8988T (cell line): ENCODE results near the gene CCDC97.
"Not testable (repeated sequence)": the region's sequence is repeated elsewhere in the genome, so short reads cannot be mapped to it uniquely, and the experiment has no call there.

Source experiments
- DNase-seq: peaks from one replicate; pipeline ENCODE4 v3.0.0; 2011

CCDC97 gene

GRCh38 chr19:41364524-41365391, 54.8 kb downstream of the CCDC97 start:
- DNase-seq: no peak

GRCh38 chr19:41366089-41366488, 56.1 kb downstream of the CCDC97 start:
- no peak for DNase-seq

- DNase-seq: no peak
Observed at GRCh38 chr19:41367848-41368301, 57.9 kb downstream of the CCDC97 start.

GRCh38 chr19:41369769-41370168, 59.8 kb downstream of the CCDC97 start:
- DNase-seq: no peak

DNA sequence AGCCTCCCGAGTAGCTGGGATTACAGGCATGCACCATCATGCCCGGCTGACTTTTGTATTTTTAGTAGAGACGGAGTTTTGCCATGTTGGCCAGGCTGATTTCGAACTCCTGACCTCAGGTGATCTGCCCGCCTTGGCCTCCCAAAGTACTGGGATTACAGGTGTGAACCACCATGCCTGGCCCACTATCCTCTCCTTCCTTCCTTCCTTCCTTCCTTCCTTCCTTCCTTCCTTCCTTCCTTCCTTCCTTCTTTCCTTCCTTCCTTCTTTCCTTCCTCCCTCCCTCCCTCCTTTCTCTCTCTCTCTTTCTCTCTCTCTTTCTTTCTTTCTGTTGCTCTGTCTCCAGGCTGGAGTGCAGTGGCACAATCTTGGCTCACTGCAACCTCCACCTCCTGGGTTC, 61.1 kb downstream of the CCDC97 start:
- not testable (repeated sequence) for DNase-seq

GRCh38 chr19:41371541-41371940, 61.6 kb downstream of the CCDC97 start:
- no peak for DNase-seq

GRCh38 chr19:41372501-41372900, 62.5 kb downstream of the CCDC97 start:
- DNase-seq: no peak

DNA sequence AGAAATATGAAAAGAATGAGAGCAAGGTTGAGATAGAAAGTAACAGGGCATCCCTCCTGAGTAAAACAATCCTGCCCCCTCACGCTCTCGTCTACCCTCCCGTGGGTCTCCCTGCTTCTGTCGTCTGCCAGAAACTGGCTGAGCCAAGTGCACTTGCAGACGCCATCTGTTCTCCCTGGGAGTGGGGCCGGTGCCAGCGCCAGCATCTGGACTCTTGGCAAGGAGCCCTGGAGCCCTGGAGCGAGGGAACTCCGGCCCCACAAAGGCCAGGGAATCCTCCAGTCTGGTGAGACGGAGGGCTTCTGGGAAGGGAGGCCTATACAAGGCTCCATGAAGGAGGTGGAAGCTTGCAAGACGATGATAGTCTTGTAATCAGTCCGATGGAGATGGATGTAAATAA, 64.0 kb downstream of the CCDC97 start:
- no peak for DNase-seq
